Stomach smooth muscle (tissue), 2 donors: ENCODE data around the gene DLL1.

Experiments used
- H3K27ac ChIP-seq: one replicate; pipeline ENCODE4 v1.7.0; 2013; ENCODE audit warnings: mild to moderate bottlenecking, low read length, inconsistent platforms
- H3K27me3 ChIP-seq, 2 donors: one replicate each; pipeline ENCODE4 v1.7.0; 2013; ENCODE audit warnings: low read length in 2 of 2; ENCODE audit not compliant: insufficient read depth in 2 of 2, control insufficient read depth in 1 of 2
- H3K36me3 ChIP-seq, 2 donors: one replicate each; pipeline ENCODE4 v1.7.0; 2013; ENCODE audit warnings: low read length in 2 of 2; ENCODE audit not compliant: control insufficient read depth in 2 of 2, insufficient read depth in 2 of 2
- H3K4me1 ChIP-seq: one replicate; pipeline ENCODE4 v1.7.0; 2013; ENCODE audit warnings: low read length; ENCODE audit not compliant: control insufficient read depth, insufficient read depth
- H3K4me3 ChIP-seq, 2 donors: one replicate each; pipeline ENCODE4 v1.7.0; 2013; ENCODE audit warnings: low read length in 2 of 2
- H3K9ac ChIP-seq, 2 donors: one replicate each; pipeline ENCODE4 v1.7.0; 2013; ENCODE audit warnings: low read length in 2 of 2, mild to moderate bottlenecking in 1 of 2
- H3K9me3 ChIP-seq, 2 donors: one replicate each; pipeline ENCODE4 v1.7.0; 2013; ENCODE audit warnings: low read length in 2 of 2; ENCODE audit not compliant: control insufficient read depth in 2 of 2
- donor health status: healthy.
- donor health status: Pancreatic carcinoma.

DLL1 gene

DNA sequence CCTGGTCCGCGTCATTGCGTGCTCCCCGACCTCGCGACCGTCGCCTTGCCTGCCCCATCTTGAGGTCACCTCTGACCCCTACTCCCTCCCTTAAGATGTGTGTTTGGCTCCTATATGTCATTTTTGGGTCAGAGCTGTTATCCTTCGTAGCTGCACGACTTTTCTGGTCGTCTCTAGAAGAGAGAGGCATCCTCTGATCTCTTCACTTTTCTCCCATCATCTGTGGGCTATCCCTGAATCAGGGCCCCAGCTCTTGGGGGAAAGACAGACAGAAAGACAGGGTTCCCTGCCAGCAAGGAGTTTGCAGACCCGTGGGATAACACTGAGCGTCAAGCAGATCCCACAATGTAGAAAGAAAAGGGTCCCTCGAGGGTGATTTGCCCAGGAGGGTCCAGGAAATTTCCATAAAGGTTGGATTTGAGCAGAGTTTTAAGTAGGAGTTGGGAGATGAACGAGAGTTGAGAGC, 16.2 kb upstream of the DLL1 start:
- peak overlapping the region; percentile 98 to 100 for H3K4me3 ChIP-seq

DNA sequence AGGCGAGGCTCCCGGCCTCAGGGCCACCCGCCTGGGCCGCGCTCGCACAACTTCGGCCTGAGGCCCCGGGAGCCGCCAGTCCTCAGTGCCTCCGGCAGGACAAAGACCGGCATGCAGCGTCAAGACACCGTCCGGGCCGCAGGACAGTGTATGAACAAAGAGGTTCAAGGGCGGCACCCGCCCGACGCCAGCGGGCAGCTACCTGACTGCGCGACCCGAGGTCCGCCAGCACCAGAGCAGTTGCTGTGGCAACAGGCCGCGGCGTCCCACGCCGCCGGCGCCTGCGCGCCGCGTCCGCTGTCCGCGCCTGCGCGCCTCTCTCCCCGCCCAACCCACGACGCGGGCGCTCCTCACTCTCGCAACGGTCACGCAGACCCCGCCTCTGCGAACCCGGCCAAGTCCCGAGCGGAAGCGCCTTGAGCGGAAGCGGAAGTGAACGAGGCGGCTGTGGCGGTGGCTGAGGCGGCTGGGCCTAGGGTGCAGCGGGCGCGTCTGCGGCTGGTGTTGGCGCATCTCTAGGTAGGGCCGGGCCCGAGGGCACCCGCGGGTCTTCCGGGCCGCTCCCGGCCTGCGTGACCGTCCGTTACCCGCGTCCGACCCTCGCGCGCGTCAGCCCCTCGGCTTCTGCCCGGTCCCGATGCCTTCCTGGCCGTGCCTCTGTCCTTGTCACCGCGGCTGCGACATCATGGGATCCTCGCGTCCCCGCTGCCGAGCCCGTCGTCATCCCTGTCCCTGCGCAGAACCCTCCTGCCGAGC, 15.6 kb upstream of the DLL1 start, which contains the start of gene FAM120B:
FAM120B (plus strand) TSS at position 435 of the 756 bp plus-strand sequence. CDS start 10,633 bp downstream, outside the sequence.
- Histone ChIP-seq H3K27ac (peak within 1 kb of the TSS; percentile 85), H3K4me1 (peaks cover 27% of the 10 kb centered on the region), H3K36me3 (no peaks in the 10 kb centered on the region), H3K9ac (peak within 1 kb of the TSS; percentile 99), H3K4me3 (peak within 1 kb of the TSS; percentile 98 to 100), H3K9me3 (no peaks in the 10 kb centered on the region), H3K27me3 (no peaks in the 10 kb centered on the region)

More for the DNA sequence above, 16.2 kb upstream of the DLL1 start:
- Histone ChIP-seq H3K9ac (peak overlapping the region; percentile 99), H3K36me3 (no peaks in the 10 kb centered on the region), H3K27ac (peak overlapping the region; percentile 85), H3K4me1 (peaks cover 27% of the 10 kb centered on the region), H3K9me3 (no peaks in the 10 kb centered on the region), H3K27me3 (no peaks in the 10 kb centered on the region)

DNA sequence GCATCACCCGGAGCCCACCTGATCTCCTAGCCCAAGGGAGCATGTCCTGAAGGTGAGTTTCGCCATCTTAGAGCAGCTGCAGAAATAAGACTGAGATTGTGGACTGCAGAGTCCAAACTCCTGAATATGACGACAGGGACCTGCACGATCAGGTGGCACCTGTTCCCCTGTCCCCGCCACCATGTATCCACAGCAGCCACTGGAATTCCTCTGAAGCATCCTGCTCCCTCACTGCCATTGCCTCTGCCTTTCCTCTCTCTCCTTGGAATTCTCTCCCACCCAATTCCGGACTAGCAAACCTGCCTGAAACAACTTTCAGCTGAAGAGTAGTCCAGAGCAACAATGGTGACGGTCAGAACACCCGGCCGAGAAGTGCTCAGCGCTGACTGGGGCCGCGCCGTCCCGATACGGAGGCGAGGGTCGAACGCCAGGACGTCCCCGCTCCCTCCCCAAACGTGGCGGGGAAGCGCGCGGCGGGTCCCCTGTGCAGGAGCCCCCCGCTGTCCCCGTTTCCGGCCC, 15.0 kb upstream of the DLL1 start:
- H3K4me3 ChIP-seq, result peak overlapping the region; percentile 68 to 100
- no peaks in the 10 kb centered on the region for H3K36me3 ChIP-seq
- H3K27ac ChIP-seq, result peak overlapping the region; percentile 24
- no peaks in the 10 kb centered on the region for H3K27me3 ChIP-seq
- H3K4me1 ChIP-seq, result peaks cover 27% of the 10 kb centered on the region
- H3K9me3 ChIP-seq, result no peaks in the 10 kb centered on the region
- peak overlapping the region; percentile 54 to 71 for H3K9ac ChIP-seq

GRCh38 chr6:170301184-170301583, 10.3 kb upstream of the DLL1 start:
- Histone ChIP-seq H3K9ac (no peak overlapping the region), H3K9me3 (no peaks in the 10 kb centered on the region)

GRCh38 chr6:170298688-170299087, 7.8 kb upstream of the DLL1 start:
- H3K4me3 ChIP-seq, result no peak overlapping the region
- no peak overlapping the region for H3K9ac ChIP-seq
- no peaks in the 10 kb centered on the region for H3K9me3 ChIP-seq
- peaks cover 24% of the 10 kb centered on the region for H3K4me1 ChIP-seq
- peaks cover 32 to 52% of the 10 kb centered on the region in 2 donors for H3K27me3 ChIP-seq
- no peaks in the 10 kb centered on the region for H3K36me3 ChIP-seq
- no peak overlapping the region for H3K27ac ChIP-seq

More at GRCh38 chr6:170301184-170301583, 10.3 kb upstream of the DLL1 start:
- Histone ChIP-seq H3K4me3 (no peak overlapping the region), H3K27ac (no peak overlapping the region), H3K27me3 (peaks cover 16 to 28% of the 10 kb centered on the region in 2 donors), H3K4me1 (peaks cover 20% of the 10 kb centered on the region), H3K36me3 (no peaks in the 10 kb centered on the region)

DNA sequence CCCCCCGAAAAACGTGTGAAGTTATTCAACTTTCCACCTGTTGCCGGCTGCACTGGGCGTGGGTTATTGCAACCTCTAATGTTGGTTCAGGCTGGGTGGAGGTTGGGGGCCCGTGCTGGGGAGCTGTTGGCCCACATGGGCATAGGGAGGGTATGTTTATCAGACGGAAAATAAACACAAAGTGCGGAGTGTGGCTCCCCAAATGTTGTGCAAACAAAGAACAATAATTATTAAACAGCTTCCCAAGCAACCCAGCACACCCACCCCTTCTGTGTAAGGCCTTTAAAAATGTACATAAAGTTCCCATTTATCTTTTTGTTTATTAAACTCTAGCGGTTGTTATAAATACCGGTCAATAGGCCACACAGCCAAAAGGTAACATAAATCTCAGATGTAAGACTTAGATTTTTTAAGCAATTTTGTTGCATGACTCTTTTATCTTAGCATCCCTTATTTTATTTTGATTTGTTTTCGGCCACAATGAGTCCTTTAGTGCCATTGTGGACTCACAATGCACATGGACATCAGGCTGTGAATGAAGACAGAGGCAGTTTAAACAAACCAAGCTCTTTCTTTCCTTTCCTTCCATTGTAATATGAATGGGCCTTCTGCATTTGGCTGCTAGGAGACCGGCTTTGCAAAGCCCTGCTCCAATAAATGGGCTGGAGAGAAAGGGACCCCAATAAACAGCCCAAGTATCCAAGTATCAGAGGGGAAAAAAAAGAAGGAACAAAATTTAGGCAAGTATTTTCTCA, 6.9 kb upstream of the DLL1 start:
- H3K27me3 ChIP-seq, result peaks cover 39 to 62% of the 10 kb centered on the region in 2 donors
- no peak overlapping the region for H3K27ac ChIP-seq

GRCh38 chr6:170296746-170297575, 6.1 kb upstream of the DLL1 start:
- H3K4me1 ChIP-seq, result peaks cover 30% of the 10 kb centered on the region

More for the DNA sequence above, 6.9 kb upstream of the DLL1 start:
- H3K9me3 ChIP-seq, result no peaks in the 10 kb centered on the region
- H3K36me3 ChIP-seq, result no peaks in the 10 kb centered on the region
- H3K9ac ChIP-seq, result no peak overlapping the region
- peaks cover 24% of the 10 kb centered on the region for H3K4me1 ChIP-seq
- H3K4me3 ChIP-seq, result no peak overlapping the region

DNA sequence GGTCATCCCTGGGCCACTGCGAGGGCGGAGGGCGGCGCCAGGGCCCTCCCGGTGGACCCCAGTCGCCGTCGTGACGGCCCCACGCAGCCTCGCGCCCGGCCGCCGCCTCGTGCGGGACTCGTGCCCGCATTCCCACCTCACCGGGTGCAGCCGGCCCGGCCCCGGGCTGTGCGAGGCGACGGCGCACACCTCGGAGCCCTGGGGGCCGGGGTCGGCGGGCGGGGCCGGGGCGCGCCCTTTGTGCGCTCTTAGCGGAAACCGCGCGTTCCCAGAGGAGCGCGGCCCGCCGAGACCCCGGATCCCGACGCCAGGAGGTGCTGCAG, 5.5 kb upstream of the DLL1 start:
- Histone ChIP-seq H3K27ac (no peak overlapping the region), H3K9ac (no peak overlapping the region), H3K27me3 (peaks cover 50 to 76% of the 10 kb centered on the region in 2 donors), H3K36me3 (no peaks in the 10 kb centered on the region), H3K4me1 (peaks cover 35% of the 10 kb centered on the region), H3K9me3 (no peaks in the 10 kb centered on the region), H3K4me3 (peak overlapping the region in 1 of 2 donors; percentile 72)

More at GRCh38 chr6:170296746-170297575, 6.1 kb upstream of the DLL1 start:
- Histone ChIP-seq H3K9ac (no peak overlapping the region), H3K4me3 (no peak overlapping the region), H3K27ac (no peak overlapping the region), H3K9me3 (no peaks in the 10 kb centered on the region), H3K27me3 (peaks cover 47 to 70% of the 10 kb centered on the region in 2 donors), H3K36me3 (no peaks in the 10 kb centered on the region)

DNA sequence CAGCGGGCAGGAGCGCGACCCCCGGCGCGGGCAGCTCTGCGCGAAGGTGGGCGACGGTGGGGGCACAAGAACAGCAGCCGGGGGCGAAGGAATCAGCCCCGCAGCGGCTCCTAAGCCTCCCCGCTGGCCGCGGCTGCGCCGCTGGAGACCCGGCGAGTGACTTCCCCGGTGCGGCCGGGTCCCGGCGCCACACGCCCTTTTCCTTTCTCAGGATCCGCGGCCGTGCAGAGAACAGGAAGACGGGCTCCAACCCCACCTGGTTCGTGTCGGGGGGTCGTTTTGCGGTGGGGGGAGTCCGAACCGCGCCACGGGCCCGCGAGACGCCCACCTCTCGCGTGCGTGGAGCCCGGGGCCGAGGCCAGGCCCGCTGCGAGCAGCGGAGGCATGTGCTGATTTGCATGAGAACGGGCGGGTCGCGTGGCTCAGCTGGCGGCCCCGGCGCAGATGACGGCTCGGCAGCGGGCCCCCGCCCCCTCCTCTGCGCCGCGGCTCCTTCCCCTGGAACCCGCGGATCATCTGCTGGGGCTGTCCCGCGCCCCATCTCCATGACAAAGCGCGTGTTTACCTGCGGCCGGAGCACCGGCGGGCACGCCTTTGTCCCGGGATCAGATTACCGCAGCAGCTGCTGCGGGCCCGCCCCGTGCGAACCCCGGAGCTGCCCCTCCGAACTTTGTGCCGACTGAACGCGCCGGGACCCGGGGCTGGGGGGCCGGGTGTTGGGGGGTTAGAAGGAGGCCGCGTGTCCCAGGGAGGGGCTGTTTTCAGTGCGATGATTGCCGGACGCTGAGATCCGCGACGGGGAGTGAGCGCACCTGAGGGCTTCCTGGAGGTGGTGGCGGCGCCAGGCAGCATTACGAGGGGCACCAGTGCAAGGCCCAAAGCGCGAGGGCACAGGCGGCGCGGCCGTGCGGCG, 4.9 kb upstream of the DLL1 start:
- Histone ChIP-seq H3K27ac (no peak overlapping the region), H3K36me3 (no peaks in the 10 kb centered on the region), H3K9me3 (no peaks in the 10 kb centered on the region), H3K9ac (peak overlapping the region in 1 of 2 donors; percentile 13), H3K4me3 (peak overlapping the region; percentile 48 to 72), H3K27me3 (peaks cover 50 to 79% of the 10 kb centered on the region in 2 donors), H3K4me1 (peaks cover 39% of the 10 kb centered on the region)
